GM18511 (cell line): ENCODE results near the gene TMEM200B.
"Not testable (repeated sequence)": the region's sequence is repeated elsewhere in the genome, so short reads cannot be mapped to it uniquely, and the experiment has no call there.

Source experiments
- ATAC-seq: cut with Tn5 transposase; IDR thresholded peaks from one replicate; pipeline ENCODE4 v1.9.1; 2021; ENCODE audit warnings: mild to moderate bottlenecking, moderate library complexity; ENCODE audit not compliant: unreplicated experiment

The TMEM200B gene

GRCh38 chr1:29112705-29113412 is 10.8 kb downstream of the TMEM200B start:
- no peak for ATAC-seq

- not testable (repeated sequence) for ATAC-seq
Measured at GRCh38 chr1:29108041-29108440, 15.7 kb downstream of the TMEM200B start.

- no peak for ATAC-seq
Measured at GRCh38 chr1:29105822-29106221, 17.9 kb downstream of the TMEM200B start.

- no peak for ATAC-seq
Measured at GRCh38 chr1:29100487-29100886, 23.2 kb downstream of the TMEM200B start.

- no peak for ATAC-seq
Measured at GRCh38 chr1:29099286-29099685, 24.4 kb downstream of the TMEM200B start.

- no peak for ATAC-seq
Measured at GRCh38 chr1:29096231-29096886, 27.3 kb downstream of the TMEM200B start.

- ATAC-seq: no peak
Measured at GRCh38 chr1:29094954-29095353, 28.7 kb downstream of the TMEM200B start.

GRCh38 chr1:29094433-29094832 is 29.3 kb downstream of the TMEM200B start:
- no peak for ATAC-seq

GRCh38 chr1:29092704-29093103 is 31.0 kb downstream of the TMEM200B start:
- ATAC-seq: not testable (repeated sequence)

GRCh38 chr1:29090937-29091618 is 32.6 kb downstream of the TMEM200B start:
- ATAC-seq: no peak

- no peak for ATAC-seq
Measured at GRCh38 chr1:29084196-29084521, 39.5 kb downstream of the TMEM200B start.

GRCh38 chr1:29083317-29084195 is 40.1 kb downstream of the TMEM200B start:
- no peak for ATAC-seq

- ATAC-seq: no peak
Measured at GRCh38 chr1:29082519-29082918, 41.2 kb downstream of the TMEM200B start.

GRCh38 chr1:29081201-29081600 is 42.5 kb downstream of the TMEM200B start:
- no peak for ATAC-seq

- ATAC-seq: not testable (repeated sequence)
Measured at GRCh38 chr1:29079916-29080629, 43.6 kb downstream of the TMEM200B start.

GRCh38 chr1:29077155-29077554 is 46.5 kb downstream of the TMEM200B start:
- ATAC-seq: no peak
